HEK293 (cell line): ENCODE results near the gene GXYLT1.
A peak's percentile ranks its signal among the peaks of the same experiment; 100 is the strongest.

Experiments used
- BCL6B ChIP-seq: fragments of 450-650 bp; formaldehyde crosslinking; IDR thresholded peaks from 2 replicates; pipeline ENCODE4 v1.5.1; 2017; ENCODE audit warnings: missing biosample characterization, missing genetic modification characterization
- KLF8 ChIP-seq: fragments of 450-650 bp; formaldehyde crosslinking; IDR thresholded peaks from 2 replicates; pipeline ENCODE4 v1.5.1; 2016; ENCODE audit warnings: missing biosample characterization, missing genetic modification characterization
- MZF1 ChIP-seq: fragments of 450-650 bp; formaldehyde crosslinking; IDR thresholded peaks from 2 replicates; pipeline ENCODE4 v1.5.1; 2017; ENCODE audit warnings: missing biosample characterization, missing genetic modification characterization, borderline replicate concordance
- TRIM28 ChIP-seq: IDR thresholded peaks from 2 replicates; pipeline ENCODE4 v1.6.1; 2011; ENCODE audit warnings: low read length, control low read depth, borderline replicate concordance
- WT1 ChIP-seq: fragments of 450-650 bp; formaldehyde crosslinking; IDR thresholded peaks from 2 replicates; pipeline ENCODE4 v1.5.1; 2016; ENCODE audit warnings: missing biosample characterization, missing genetic modification characterization
- ZBTB1 ChIP-seq: fragments of 450-650 bp; formaldehyde crosslinking; IDR thresholded peaks from 2 replicates; pipeline ENCODE4 v1.5.1; 2016; ENCODE audit warnings: missing biosample characterization, missing genetic modification characterization
- ZBTB17 ChIP-seq: fragments of 450-650 bp; formaldehyde crosslinking; IDR thresholded peaks from 2 replicates; pipeline ENCODE4 v1.5.1; 2016; ENCODE audit warnings: missing biosample characterization, missing genetic modification characterization
- ZBTB8A ChIP-seq: fragments of 450-650 bp; formaldehyde crosslinking; IDR thresholded peaks from 2 replicates; pipeline ENCODE4 v1.5.1; 2016; ENCODE audit warnings: missing biosample characterization, missing genetic modification characterization
- ZFP41 ChIP-seq: fragments of 450-650 bp; formaldehyde crosslinking; IDR thresholded peaks from 2 replicates; pipeline ENCODE4 v1.5.1; 2016; ENCODE audit warnings: missing biosample characterization, missing genetic modification characterization, borderline replicate concordance
- ZNF214 ChIP-seq: fragments of 450-650 bp; formaldehyde crosslinking; IDR thresholded peaks from 2 replicates; pipeline ENCODE4 v1.5.1; 2017; ENCODE audit warnings: missing biosample characterization, mild to moderate bottlenecking, missing genetic modification characterization, borderline replicate concordance
- ZNF23 ChIP-seq: fragments of 450-650 bp; formaldehyde crosslinking; IDR thresholded peaks from 2 replicates; pipeline ENCODE4 v1.5.1; 2016; ENCODE audit warnings: missing biosample characterization, missing genetic modification characterization, borderline replicate concordance
- ZNF274 ChIP-seq, 2 experiments: fragments of 200-500 bp in 1 of 2; fragments of 450-650 bp in 1 of 2; sonication (Bioruptor generic) in 1 of 2; formaldehyde crosslinking in 1 of 2; IDR thresholded peaks; 2 replicates each; pipeline versions ENCODE4 v1.5.1 to v1.6.1; 2014 to 2016; ENCODE audit warnings: borderline replicate concordance in 1 of 2, inconsistent platforms in 1 of 2, low read length in 1 of 2, missing biosample characterization in 1 of 2, missing genetic modification characterization in 1 of 2
- ZNF302 ChIP-seq: fragments of 450-650 bp; formaldehyde crosslinking; IDR thresholded peaks from 2 replicates; pipeline ENCODE4 v1.5.1; 2016; ENCODE audit warnings: missing biosample characterization, missing genetic modification characterization, low read depth
- ZNF311 ChIP-seq: fragments of 450-650 bp; formaldehyde crosslinking; IDR thresholded peaks from 2 replicates; pipeline ENCODE4 v1.5.1; 2017; ENCODE audit warnings: missing biosample characterization, missing genetic modification characterization, borderline replicate concordance
- ZNF362 ChIP-seq: fragments of 450-650 bp; formaldehyde crosslinking; IDR thresholded peaks from 2 replicates; pipeline ENCODE4 v1.5.1; 2016; ENCODE audit warnings: missing biosample characterization, missing genetic modification characterization
- ZNF366 ChIP-seq: fragments of 450-650 bp; formaldehyde crosslinking; conservative IDR thresholded peaks from 2 replicates; pipeline ENCODE4 v1.5.1; 2016; ENCODE audit warnings: missing biosample characterization, missing genetic modification characterization
- ZNF416 ChIP-seq: fragments of 450-650 bp; formaldehyde crosslinking; IDR thresholded peaks from 2 replicates; pipeline ENCODE4 v1.5.1; 2016; ENCODE audit warnings: missing biosample characterization, missing genetic modification characterization
- ZNF48 ChIP-seq: fragments of 450-650 bp; formaldehyde crosslinking; IDR thresholded peaks from 2 replicates; pipeline ENCODE4 v1.5.1; 2016; ENCODE audit warnings: missing biosample characterization, missing genetic modification characterization
- ZNF521 ChIP-seq: fragments of 450-650 bp; formaldehyde crosslinking; IDR thresholded peaks from 2 replicates; pipeline ENCODE4 v1.5.1; 2017; ENCODE audit warnings: missing biosample characterization, mild to moderate bottlenecking, missing genetic modification characterization
- ZNF529 ChIP-seq: fragments of 450-650 bp; formaldehyde crosslinking; IDR thresholded peaks from 2 replicates; pipeline ENCODE4 v1.5.1; 2017; ENCODE audit warnings: missing genetic modification characterization, missing biosample characterization; ENCODE audit not compliant: insufficient replicate concordance
- ZNF555 ChIP-seq: fragments of 450-650 bp; formaldehyde crosslinking; conservative IDR thresholded peaks from 2 replicates; pipeline ENCODE4 v1.5.1; 2017; ENCODE audit warnings: missing biosample characterization, mild to moderate bottlenecking, missing genetic modification characterization, inconsistent platforms
- ZNF560 ChIP-seq: fragments of 450-650 bp; formaldehyde crosslinking; IDR thresholded peaks from 2 replicates; pipeline ENCODE4 v1.5.1; 2017; ENCODE audit warnings: missing biosample characterization, missing genetic modification characterization, borderline replicate concordance
- ZNF571 ChIP-seq: fragments of 450-650 bp; formaldehyde crosslinking; IDR thresholded peaks from 2 replicates; pipeline ENCODE4 v1.5.0; 2017; ENCODE audit warnings: missing biosample characterization, missing genetic modification characterization
- ZNF600 ChIP-seq: fragments of 450-650 bp; formaldehyde crosslinking; IDR thresholded peaks from 2 replicates; pipeline ENCODE4 v1.5.1; 2016; ENCODE audit warnings: missing biosample characterization, missing genetic modification characterization
- ZNF639 ChIP-seq: fragments of 450-650 bp; formaldehyde crosslinking; IDR thresholded peaks from 2 replicates; pipeline ENCODE4 v1.5.1; 2016; ENCODE audit warnings: missing biosample characterization, missing genetic modification characterization
- ZNF654 ChIP-seq: fragments of 450-650 bp; formaldehyde crosslinking; IDR thresholded peaks from 2 replicates; pipeline ENCODE4 v1.5.1; 2016; ENCODE audit warnings: low read depth, missing biosample characterization, missing genetic modification characterization
- ZNF768 ChIP-seq: fragments of 450-650 bp; formaldehyde crosslinking; IDR thresholded peaks from 2 replicates; pipeline ENCODE4 v1.5.1; 2018; ENCODE audit warnings: missing biosample characterization, mild to moderate bottlenecking, missing genetic modification characterization
- ZNF777 ChIP-seq: fragments of 450-650 bp; formaldehyde crosslinking; IDR thresholded peaks from 2 replicates; pipeline ENCODE4 v1.5.1; 2017; ENCODE audit warnings: missing biosample characterization, missing genetic modification characterization, borderline replicate concordance
- ZNF843 ChIP-seq: fragments of 450-650 bp; formaldehyde crosslinking; IDR thresholded peaks from 2 replicates; pipeline ENCODE4 v1.5.1; 2016; ENCODE audit warnings: missing biosample characterization, missing genetic modification characterization
- ZSCAN30 ChIP-seq: fragments of 450-650 bp; IDR thresholded peaks from 2 replicates; pipeline ENCODE4 v1.5.1; 2018; ENCODE audit warnings: missing biosample characterization, mild to moderate bottlenecking, missing genetic modification characterization, moderate library complexity
- TF ChIP-seq, protein P1 (sequence below): fragments of 450-650 bp; formaldehyde crosslinking; IDR thresholded peaks from 2 replicates; pipeline ENCODE4 v1.5.1; 2017; ENCODE audit warnings: missing biosample characterization, missing genetic modification characterization
- TF ChIP-seq, protein P2 (sequence below): fragments of 450-650 bp; formaldehyde crosslinking; IDR thresholded peaks from 2 replicates; pipeline ENCODE4 v1.5.1; 2016; ENCODE audit warnings: missing biosample characterization, missing genetic modification characterization
- TF ChIP-seq, protein P3 (sequence below): fragments of 450-650 bp; formaldehyde crosslinking; IDR thresholded peaks from 2 replicates; pipeline ENCODE4 v1.5.1; 2016; ENCODE audit warnings: missing biosample characterization, missing genetic modification characterization, borderline replicate concordance

GXYLT1 gene

GRCh38 chr12:42094277-42094676 lies 50.4 kb downstream of the GXYLT1 start (continued):
- TF ChIP-seq, protein P1, sequence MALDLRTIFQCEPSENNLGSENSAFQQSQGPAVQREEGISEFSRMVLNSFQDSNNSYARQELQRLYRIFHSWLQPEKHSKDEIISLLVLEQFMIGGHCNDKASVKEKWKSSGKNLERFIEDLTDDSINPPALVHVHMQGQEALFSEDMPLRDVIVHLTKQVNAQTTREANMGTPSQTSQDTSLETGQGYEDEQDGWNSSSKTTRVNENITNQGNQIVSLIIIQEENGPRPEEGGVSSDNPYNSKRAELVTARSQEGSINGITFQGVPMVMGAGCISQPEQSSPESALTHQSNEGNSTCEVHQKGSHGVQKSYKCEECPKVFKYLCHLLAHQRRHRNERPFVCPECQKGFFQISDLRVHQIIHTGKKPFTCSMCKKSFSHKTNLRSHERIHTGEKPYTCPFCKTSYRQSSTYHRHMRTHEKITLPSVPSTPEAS (tag by site-specific recombination), result no peak
- TF ChIP-seq ZNF654 (tag by site-specific recombination), result no peak
- no peak for TF ChIP-seq ZNF48 (tag by site-specific recombination)
- peak; percentile 97 for TF ChIP-seq ZNF600 (tag by site-specific recombination)
- TF ChIP-seq ZSCAN30 (tag by site-specific recombination), result no peak
- TF ChIP-seq WT1, result no peak
- TF ChIP-seq ZNF311, result no peak
- peak; percentile 48 for TF ChIP-seq ZNF366 (tag by site-specific recombination)
- TF ChIP-seq KLF8 (tag by site-specific recombination), result peak; percentile 70
- TF ChIP-seq ZNF521 (tag by site-specific recombination), result no peak
- no peak for TF ChIP-seq ZNF768 (tag by site-specific recombination)
- peak; percentile 93 for TF ChIP-seq ZBTB17 (tag by site-specific recombination)
- no peak for TF ChIP-seq ZNF777 (tag by site-specific recombination)
- no peak for TF ChIP-seq ZNF560 (tag by site-specific recombination)
- TF ChIP-seq ZNF302, result no peak
- TF ChIP-seq ZNF362 (tag by site-specific recombination), result peak; percentile 97
- no peak for TF ChIP-seq BCL6B
- no peak for TF ChIP-seq ZNF214 (tag by site-specific recombination)
- TF ChIP-seq, protein P2, sequence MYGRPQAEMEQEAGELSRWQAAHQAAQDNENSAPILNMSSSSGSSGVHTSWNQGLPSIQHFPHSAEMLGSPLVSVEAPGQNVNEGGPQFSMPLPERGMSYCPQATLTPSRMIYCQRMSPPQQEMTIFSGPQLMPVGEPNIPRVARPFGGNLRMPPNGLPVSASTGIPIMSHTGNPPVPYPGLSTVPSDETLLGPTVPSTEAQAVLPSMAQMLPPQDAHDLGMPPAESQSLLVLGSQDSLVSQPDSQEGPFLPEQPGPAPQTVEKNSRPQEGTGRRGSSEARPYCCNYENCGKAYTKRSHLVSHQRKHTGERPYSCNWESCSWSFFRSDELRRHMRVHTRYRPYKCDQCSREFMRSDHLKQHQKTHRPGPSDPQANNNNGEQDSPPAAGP (tag by site-specific recombination), result 0 out of 2 replicates have a peak, but pooled peaks have one; percentile 24
- TF ChIP-seq, protein P3, sequence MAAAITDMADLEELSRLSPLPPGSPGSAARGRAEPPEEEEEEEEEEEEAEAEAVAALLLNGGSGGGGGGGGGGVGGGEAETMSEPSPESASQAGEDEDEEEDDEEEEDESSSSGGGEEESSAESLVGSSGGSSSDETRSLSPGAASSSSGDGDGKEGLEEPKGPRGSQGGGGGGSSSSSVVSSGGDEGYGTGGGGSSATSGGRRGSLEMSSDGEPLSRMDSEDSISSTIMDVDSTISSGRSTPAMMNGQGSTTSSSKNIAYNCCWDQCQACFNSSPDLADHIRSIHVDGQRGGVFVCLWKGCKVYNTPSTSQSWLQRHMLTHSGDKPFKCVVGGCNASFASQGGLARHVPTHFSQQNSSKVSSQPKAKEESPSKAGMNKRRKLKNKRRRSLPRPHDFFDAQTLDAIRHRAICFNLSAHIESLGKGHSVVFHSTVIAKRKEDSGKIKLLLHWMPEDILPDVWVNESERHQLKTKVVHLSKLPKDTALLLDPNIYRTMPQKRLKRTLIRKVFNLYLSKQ, result no peak
- TF ChIP-seq ZNF23 (tag by site-specific recombination), result no peak
- no peak for TF ChIP-seq ZNF529 (tag by site-specific recombination)
- no peak for TF ChIP-seq ZNF571 (tag by site-specific recombination)
- TF ChIP-seq ZNF416 (tag by site-specific recombination), result no peak
- no peak for TF ChIP-seq ZNF274 (IDR thresholded peaks at IDR 0.05; ENCODE audit: low read length)
- TF ChIP-seq ZNF274 (tag by site-specific recombination; IDR thresholded peaks at IDR 0.05; ENCODE audit: borderline replicate concordance), result no peak
- TF ChIP-seq ZBTB8A (tag by site-specific recombination), result no peak
- TF ChIP-seq ZNF555 (tag by site-specific recombination), result no peak
- peak; percentile 85 for TF ChIP-seq MZF1 (tag by site-specific recombination)
- TF ChIP-seq ZNF639 (tag by site-specific recombination), result 0 out of 2 replicates have a peak, but pooled peaks have one; percentile 44
- TF ChIP-seq ZFP41 (tag by site-specific recombination), result no peak
- TF ChIP-seq ZNF843 (tag by site-specific recombination), result peak; percentile 22
- TF ChIP-seq TRIM28, result peak; percentile 33; the same call in 1 of the 2 replicates
- TF ChIP-seq ZBTB1 (tag by site-specific recombination), result no peak
